NCI-H510A treated with DMSO at 0.1 percent for 48 hours (cell line): ENCODE results near the gene PARVA.

Source experiments
- DNase-seq: peaks from one replicate; lab custom pipeline; 2025; lab: John Stamatoyannopoulos, UW

The PARVA gene

DNA sequence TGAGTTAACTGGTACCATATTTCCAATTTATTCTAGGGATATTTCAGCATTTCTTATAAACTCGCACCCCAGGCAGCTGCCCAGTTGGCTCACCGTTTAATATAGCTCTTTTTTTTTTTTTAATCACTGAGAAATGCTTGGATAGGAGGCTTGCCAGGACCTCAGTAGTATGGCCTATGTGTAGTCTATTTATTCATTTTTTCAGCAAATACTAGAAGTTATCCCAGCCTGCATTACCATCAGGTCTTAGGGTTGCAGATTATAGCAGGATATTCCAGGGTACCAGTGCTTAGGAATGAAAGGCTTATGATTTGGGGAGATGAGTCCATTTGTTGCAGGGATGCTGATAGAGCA is 26.6 kb downstream of the PARVA start:
- no peak for DNase-seq

- no peak for DNase-seq
Measured at GRCh38 chr11:12404436-12404835, 27.1 kb downstream of the PARVA start.

- DNase-seq, result no peak
Measured at GRCh38 chr11:12408156-12408770, 30.9 kb downstream of the PARVA start.

GRCh38 chr11:12409621-12410005 is 32.2 kb downstream of the PARVA start:
- no peak for DNase-seq

- peak; percentile 5 for DNase-seq
Measured at GRCh38 chr11:12410006-12410728, 32.8 kb downstream of the PARVA start.

- no peak for DNase-seq
Measured at GRCh38 chr11:12411393-12411792, 34.0 kb downstream of the PARVA start.

- peak; percentile 18 for DNase-seq
Measured at GRCh38 chr11:12411806-12412727, 34.7 kb downstream of the PARVA start.

DNA sequence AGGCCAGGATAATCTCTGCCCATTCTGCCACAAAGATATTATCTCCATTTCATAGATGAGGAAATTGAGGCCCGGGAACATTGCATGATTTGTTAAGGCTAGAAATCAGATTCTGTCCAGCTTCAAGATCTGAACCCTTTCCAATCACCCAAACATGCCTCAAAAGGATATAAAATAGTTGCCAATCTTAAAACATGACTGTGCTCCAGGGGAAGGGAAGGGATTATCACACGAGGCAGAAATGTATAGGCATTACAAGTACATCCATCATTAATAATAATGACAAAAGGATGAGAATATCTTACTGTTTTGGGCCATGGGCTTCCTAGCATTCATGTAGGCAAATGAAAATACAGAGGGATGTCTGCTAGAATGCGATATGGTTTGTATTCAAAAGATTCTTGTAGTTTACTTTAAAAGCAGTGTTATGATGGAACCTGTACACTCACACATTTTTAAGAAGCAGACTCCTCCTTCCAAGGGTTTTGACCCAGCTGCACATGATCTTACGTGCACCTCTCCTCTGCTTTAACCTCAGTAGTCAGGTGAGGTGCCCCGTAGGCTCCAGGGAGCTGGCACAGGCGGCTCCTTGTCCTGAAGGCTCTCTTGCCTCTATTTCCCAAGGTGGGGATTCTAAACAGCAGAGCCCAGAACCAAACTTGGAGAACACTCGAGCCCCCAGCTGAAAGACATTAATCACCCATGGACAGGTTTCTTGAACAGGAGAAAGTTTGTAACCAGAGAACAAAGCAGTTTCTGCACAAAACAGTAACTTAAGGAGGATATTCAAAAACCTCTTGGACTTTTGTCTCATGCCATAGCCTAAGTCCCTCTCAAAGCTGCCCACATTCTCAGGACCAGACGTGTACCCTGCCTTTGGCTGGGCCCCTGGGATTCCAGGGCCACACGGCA is 36.0 kb downstream of the PARVA start:
- DNase-seq, result no peak

DNA sequence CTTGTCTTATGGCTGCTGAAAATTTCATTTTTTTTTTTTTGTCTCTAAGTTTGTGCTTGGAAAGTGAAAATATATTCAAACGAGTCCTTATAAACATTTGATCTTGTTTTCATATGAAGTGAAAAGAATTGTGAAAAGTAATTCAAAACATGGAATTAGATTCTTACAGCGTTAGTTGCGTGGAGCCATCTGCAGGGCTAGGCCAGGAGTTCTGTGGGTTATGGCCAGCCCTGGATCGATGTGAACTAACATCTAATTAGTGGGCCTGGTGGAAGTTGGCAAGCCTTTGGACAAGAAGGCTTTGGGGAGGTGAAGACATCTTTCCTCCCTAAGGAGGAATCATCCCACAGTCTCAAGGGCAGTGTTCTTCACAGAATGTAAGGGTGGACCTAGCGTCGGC is 37.2 kb downstream of the PARVA start:
- no peak for DNase-seq

- no peak for DNase-seq
Measured at GRCh38 chr11:12415342-12415966, 38.1 kb downstream of the PARVA start.

DNA sequence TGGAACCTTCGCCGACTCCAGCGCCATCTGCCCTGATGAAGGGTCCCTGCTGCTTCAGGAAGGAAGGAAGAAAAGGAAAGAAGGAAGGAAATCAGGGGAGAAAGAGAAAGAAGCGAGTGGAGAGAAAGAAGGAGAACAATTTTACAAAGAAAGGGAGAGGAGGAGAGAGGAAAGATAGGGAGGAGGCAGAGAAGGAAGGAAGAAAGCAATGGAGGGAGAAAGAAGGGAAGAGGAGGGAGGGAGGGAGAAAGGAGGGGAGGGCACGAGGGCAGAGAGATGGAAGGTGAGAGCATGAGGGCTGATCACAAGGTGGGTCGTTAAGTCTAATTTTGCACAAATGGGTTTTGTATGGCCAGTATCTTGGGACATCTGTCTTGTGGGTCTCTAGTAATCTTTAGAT is 39.2 kb downstream of the PARVA start:
- DNase-seq, result no peak

- DNase-seq, result no peak
Measured at GRCh38 chr11:12417691-12418611, 40.6 kb downstream of the PARVA start.

- DNase-seq, result no peak
Measured at GRCh38 chr11:12420040-12420439, 42.7 kb downstream of the PARVA start.

DNA sequence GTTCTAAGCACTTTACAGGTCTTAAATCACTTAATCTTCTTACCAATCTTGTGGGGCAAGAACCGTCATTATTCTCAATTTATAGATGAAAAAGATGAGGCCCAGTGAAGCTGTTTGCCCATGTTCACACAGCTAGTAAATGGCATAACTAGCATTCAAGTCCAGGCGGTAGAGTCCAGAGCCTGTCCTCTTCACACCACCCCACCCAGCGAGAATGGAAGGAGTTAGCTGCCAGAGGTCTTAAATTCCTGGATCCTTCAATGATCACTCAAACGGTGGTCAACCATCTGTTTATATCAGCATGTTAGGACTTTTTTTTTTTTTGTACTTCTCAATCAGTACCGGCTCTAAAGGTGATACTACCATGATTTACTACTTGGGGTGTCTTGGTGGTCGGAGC is 43.3 kb downstream of the PARVA start:
- DNase-seq, result no peak

- DNase-seq, result no peak
Measured at GRCh38 chr11:12421386-12421785, 44.0 kb downstream of the PARVA start.

DNA sequence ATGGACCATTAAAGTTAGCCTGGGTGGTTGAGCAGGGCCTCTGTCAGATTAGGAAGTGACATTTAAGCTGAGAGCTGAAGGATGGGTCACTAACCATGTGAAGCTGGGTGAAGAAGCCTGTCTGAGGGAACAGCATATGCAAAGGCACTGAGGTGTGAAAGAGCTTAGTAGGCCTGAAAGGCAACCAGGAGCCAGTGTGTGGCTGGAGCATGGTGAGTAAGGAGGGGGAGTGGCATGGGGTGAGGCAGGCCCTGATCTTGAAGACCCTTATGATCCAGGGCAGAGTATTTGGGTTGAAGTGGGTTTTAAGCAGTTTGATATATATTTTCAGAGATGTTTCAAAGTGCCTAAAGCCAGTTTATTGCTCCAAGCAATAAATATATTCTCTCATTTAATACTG is 48.8 kb downstream of the PARVA start:
- DNase-seq, result no peak

GRCh38 chr11:12429155-12429554 is 51.8 kb downstream of the PARVA start:
- DNase-seq, result no peak

DNA sequence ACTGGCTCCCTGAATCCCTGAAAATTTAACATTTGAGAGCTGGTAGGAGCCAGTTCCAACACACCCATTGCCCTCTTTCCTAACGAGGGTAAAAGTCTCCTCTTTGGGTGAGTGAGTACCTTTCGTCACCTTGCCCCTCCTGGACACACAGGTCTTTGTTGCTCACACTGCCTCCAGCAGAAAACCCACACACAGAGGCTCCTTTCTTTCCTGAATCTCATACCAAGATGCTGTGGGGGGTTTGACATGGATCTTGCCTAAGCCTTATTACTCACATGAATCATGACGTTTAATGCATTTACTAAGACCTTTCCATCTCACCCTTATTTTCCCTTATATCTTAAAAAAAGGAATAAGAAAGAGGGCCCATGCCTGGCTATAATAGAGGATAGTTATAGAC is 53.0 kb downstream of the PARVA start:
- no peak for DNase-seq

GRCh38 chr11:12430954-12431595 is 53.7 kb downstream of the PARVA start:
- no peak for DNase-seq

GRCh38 chr11:12432507-12432906 is 55.1 kb downstream of the PARVA start:
- no peak for DNase-seq
